Measurements from ENCODE around the gene DLG5.

The DLG5 gene

DNA sequence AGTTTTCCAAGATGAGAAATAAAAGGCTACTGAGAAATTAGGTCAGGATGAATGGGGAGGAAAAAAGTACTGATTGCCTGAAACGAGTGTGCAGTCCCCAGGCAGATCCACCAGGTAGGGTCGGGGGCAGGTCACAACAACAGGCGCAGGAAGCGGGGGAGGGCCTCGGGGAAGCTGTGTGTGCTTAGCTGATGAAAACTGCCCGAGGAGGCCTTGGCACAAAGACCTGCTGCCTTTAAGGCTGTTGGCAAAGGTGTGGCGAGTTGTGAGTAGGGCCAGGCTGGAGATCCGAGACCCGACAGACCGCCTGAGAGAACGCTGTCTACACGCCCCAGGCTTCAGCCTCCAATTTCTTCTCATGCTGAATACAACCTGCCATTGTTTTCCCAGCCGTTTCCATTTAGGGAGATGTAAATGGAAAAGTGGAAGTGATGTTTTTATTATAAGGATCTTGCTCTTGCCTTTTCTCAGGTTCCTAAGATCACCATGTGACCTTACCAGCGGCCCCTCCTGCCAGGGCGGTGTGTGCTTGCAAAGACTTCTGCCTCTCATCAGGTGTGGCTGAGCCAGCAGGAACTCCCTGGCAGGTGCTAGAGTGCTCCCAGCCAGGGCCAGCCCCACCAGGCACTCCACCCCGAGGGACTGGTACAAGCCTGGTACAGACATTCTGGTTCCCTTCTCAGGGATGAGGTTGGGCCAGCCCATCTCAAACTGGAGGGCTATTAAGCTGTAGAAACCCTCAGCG is 60.8 kb downstream of the DLG5 start:
- H3K9me3 ChIP-seq (ENCODE audit: insufficient read depth, low read length), result no peaks in the 10 kb centered on the region
- no peak for DNase-seq (ENCODE audit: low read depth, low spot score)

DNA sequence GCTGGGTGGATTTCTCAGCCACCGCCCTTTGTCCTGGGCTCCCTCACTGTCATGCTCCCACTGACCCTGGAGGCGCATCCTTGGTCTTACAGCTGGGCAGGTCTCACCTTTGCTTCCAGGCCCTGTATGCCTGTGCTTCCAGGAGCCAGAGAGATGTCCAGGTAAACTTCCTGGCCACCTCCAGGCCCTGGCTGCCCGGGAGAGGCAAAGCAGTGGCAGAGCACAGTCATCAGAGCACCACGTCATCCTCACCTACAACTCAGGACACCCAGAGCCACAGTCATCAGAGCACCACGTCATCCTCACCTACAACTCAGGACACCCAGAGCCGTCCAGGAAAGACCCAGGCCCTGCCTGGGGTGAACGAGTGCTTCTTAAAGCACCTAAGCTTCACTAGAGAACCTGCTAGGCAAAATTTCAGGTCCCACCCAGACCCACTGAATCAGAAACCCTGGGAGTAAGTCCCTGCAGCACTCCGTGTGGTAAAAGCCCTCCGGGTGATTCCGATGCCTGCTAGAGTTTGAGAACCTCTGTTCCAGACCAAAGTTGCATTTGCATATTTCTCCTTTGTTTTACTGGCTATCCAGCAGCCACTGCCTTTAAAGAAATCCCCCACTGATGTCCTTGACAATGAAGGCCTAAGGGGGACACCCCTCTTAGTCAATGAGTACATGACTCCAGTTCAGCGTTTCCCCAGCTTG is 62.3 kb downstream of the DLG5 start:
- no peak for DNase-seq (ENCODE audit: low read depth, low spot score)
- Histone ChIP-seq H3K27me3 (ENCODE audit: insufficient read depth, insufficient read length) (no peaks in the 10 kb centered on the region), H3K36me3 (ENCODE audit: insufficient read depth, insufficient read length, low read length) (peaks cover 50% of the 10 kb centered on the region), H3K9me3 (ENCODE audit: insufficient read depth, low read length) (no peaks in the 10 kb centered on the region), H3K4me3 (ENCODE audit: insufficient read length, low read depth) (no peak overlapping the region), H3K9ac (ENCODE audit: insufficient read length, low read depth) (peak overlapping the region; percentile 6), H3K4me1 (ENCODE audit: insufficient read depth, insufficient read length) (peaks cover 34% of the 10 kb centered on the region)
- TF ChIP-seq ZNF274 (IDR thresholded peaks at IDR 0.05; ENCODE audit: low read depth, low read length) (no peak), SUZ12 (IDR thresholded peaks at IDR 0.05; ENCODE audit: extremely low read depth, insufficient read depth, insufficient read length) (no peak), YY1 (IDR thresholded peaks at IDR 0.05; ENCODE audit: insufficient read depth, insufficient read length) (no peak)

More for the DNA sequence above, 60.8 kb downstream of the DLG5 start:
- Histone ChIP-seq H3K27me3 (ENCODE audit: insufficient read depth, insufficient read length) (no peaks in the 10 kb centered on the region), H3K36me3 (ENCODE audit: insufficient read depth, insufficient read length, low read length) (peaks cover 42% of the 10 kb centered on the region), H3K9ac (ENCODE audit: insufficient read length, low read depth) (no peak overlapping the region), H3K4me3 (ENCODE audit: insufficient read length, low read depth) (no peak overlapping the region), H3K4me1 (ENCODE audit: insufficient read depth, insufficient read length) (peaks cover 34% of the 10 kb centered on the region)
- TF ChIP-seq SUZ12 (IDR thresholded peaks at IDR 0.05; ENCODE audit: extremely low read depth, insufficient read depth, insufficient read length) (no peak), ZNF274 (IDR thresholded peaks at IDR 0.05; ENCODE audit: low read depth, low read length) (no peak), YY1 (IDR thresholded peaks at IDR 0.05; ENCODE audit: insufficient read depth, insufficient read length) (no peak)

DNA sequence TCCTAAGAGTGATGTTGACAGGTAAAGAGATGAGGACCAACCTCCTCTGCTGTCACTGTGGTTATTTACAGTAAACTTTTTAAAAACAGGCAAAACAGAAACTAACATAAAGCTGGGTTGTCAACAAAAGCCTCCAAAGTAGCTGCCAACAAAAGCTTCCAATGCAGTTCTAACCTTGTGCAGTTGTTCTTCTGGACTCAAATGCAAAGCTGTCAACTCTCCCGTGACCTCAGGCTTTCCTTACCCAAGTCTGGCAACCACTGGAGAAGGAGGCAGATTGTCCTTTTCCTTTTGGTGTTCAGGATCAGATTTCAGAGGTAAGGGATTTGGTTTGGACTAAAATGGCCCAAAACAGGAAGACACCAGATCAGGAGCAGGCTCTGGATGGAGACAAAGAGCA is 63.1 kb downstream of the DLG5 start:
- H3K36me3 ChIP-seq (ENCODE audit: insufficient read depth, insufficient read length, low read length), result peaks cover 45% of the 10 kb centered on the region

GRCh38 chr10:77862595-77862994 is 64.0 kb downstream of the DLG5 start:
- TF ChIP-seq SUZ12 (IDR thresholded peaks at IDR 0.05; ENCODE audit: extremely low read depth, insufficient read depth, insufficient read length) (no peak), ZNF274 (IDR thresholded peaks at IDR 0.05; ENCODE audit: low read depth, low read length) (no peak), YY1 (IDR thresholded peaks at IDR 0.05; ENCODE audit: insufficient read depth, insufficient read length) (no peak)
- Histone ChIP-seq H3K27me3 (ENCODE audit: insufficient read depth, insufficient read length) (no peaks in the 10 kb centered on the region), H3K36me3 (ENCODE audit: insufficient read depth, insufficient read length, low read length) (peaks cover 45% of the 10 kb centered on the region), H3K9me3 (ENCODE audit: insufficient read depth, low read length) (no peaks in the 10 kb centered on the region), H3K4me3 (ENCODE audit: insufficient read length, low read depth) (no peak overlapping the region), H3K4me1 (ENCODE audit: insufficient read depth, insufficient read length) (peaks cover 28% of the 10 kb centered on the region), H3K9ac (ENCODE audit: insufficient read length, low read depth) (no peak overlapping the region)
- DNase-seq (ENCODE audit: low read depth, low spot score), result no peak

More for the DNA sequence above, 63.1 kb downstream of the DLG5 start:
- Histone ChIP-seq H3K9ac (ENCODE audit: insufficient read length, low read depth) (no peak overlapping the region), H3K27me3 (ENCODE audit: insufficient read depth, insufficient read length) (no peaks in the 10 kb centered on the region), H3K4me3 (ENCODE audit: insufficient read length, low read depth) (no peak overlapping the region), H3K4me1 (ENCODE audit: insufficient read depth, insufficient read length) (peaks cover 29% of the 10 kb centered on the region), H3K9me3 (ENCODE audit: insufficient read depth, low read length) (no peaks in the 10 kb centered on the region)
- no peak for TF ChIP-seq ZNF274 (IDR thresholded peaks at IDR 0.05; ENCODE audit: low read depth, low read length)
- TF ChIP-seq YY1 (IDR thresholded peaks at IDR 0.05; ENCODE audit: insufficient read depth, insufficient read length), result no peak
- DNase-seq (ENCODE audit: low read depth, low spot score), result no peak

GRCh38 chr10:77861366-77861765 is 65.2 kb downstream of the DLG5 start:
- Histone ChIP-seq H3K9me3 (ENCODE audit: insufficient read depth, low read length) (no peaks in the 10 kb centered on the region), H3K4me3 (ENCODE audit: insufficient read length, low read depth) (no peak overlapping the region), H3K36me3 (ENCODE audit: insufficient read depth, insufficient read length, low read length) (peaks cover 43% of the 10 kb centered on the region), H3K27me3 (ENCODE audit: insufficient read depth, insufficient read length) (no peaks in the 10 kb centered on the region), H3K4me1 (ENCODE audit: insufficient read depth, insufficient read length) (peaks cover 22% of the 10 kb centered on the region), H3K9ac (ENCODE audit: insufficient read length, low read depth) (no peak overlapping the region)
- DNase-seq (ENCODE audit: low read depth, low spot score), result no peak
- TF ChIP-seq SUZ12 (IDR thresholded peaks at IDR 0.05; ENCODE audit: extremely low read depth, insufficient read depth, insufficient read length) (no peak), YY1 (IDR thresholded peaks at IDR 0.05; ENCODE audit: insufficient read depth, insufficient read length) (no peak), ZNF274 (IDR thresholded peaks at IDR 0.05; ENCODE audit: low read depth, low read length) (no peak)

DNA sequence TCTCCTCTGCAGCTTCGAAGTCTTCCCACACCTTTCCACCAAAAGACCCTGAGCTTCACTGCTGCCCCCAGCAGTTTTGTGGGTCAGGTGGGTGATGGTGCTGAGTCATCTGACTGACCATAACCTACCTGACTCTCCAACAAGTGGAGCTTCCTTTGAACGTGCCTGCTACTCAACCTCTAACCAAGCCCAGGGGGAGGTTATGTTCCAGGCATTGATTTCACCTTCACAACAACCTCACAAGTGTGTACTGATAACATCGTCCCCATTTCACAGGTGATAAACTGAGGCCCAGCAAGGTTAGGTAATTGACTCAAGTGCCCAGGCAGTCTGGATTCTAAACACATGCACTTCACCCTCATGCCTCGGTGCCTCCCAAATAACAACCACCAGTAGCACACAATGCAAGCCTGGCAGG is 66.7 kb downstream of the DLG5 start:
- peaks cover 14% of the 10 kb centered on the region for H3K4me1 ChIP-seq (ENCODE audit: insufficient read depth, insufficient read length)
- H3K9ac ChIP-seq (ENCODE audit: insufficient read length, low read depth), result no peak overlapping the region
- DNase-seq (ENCODE audit: low read depth, low spot score), result no peak
- no peak overlapping the region for H3K4me3 ChIP-seq (ENCODE audit: insufficient read length, low read depth)
- H3K9me3 ChIP-seq (ENCODE audit: insufficient read depth, low read length), result no peaks in the 10 kb centered on the region
- H3K27me3 ChIP-seq (ENCODE audit: insufficient read depth, insufficient read length), result no peaks in the 10 kb centered on the region
- H3K36me3 ChIP-seq (ENCODE audit: insufficient read depth, insufficient read length, low read length), result peaks cover 45% of the 10 kb centered on the region
- no peak for TF ChIP-seq SUZ12 (IDR thresholded peaks at IDR 0.05; ENCODE audit: extremely low read depth, insufficient read depth, insufficient read length)
- TF ChIP-seq ZNF274 (IDR thresholded peaks at IDR 0.05; ENCODE audit: low read depth, low read length), result no peak
- no peak for TF ChIP-seq YY1 (IDR thresholded peaks at IDR 0.05; ENCODE audit: insufficient read depth, insufficient read length)

- H3K9ac ChIP-seq (ENCODE audit: insufficient read length, low read depth), result no peak overlapping the region
- peaks cover 47% of the 10 kb centered on the region for H3K36me3 ChIP-seq (ENCODE audit: insufficient read depth, insufficient read length, low read length)
- peaks cover 11% of the 10 kb centered on the region for H3K4me1 ChIP-seq (ENCODE audit: insufficient read depth, insufficient read length)
- no peak overlapping the region for H3K4me3 ChIP-seq (ENCODE audit: insufficient read length, low read depth)
- no peak for DNase-seq (ENCODE audit: low read depth, low spot score)
- TF ChIP-seq ZNF274 (IDR thresholded peaks at IDR 0.05; ENCODE audit: low read depth, low read length) (no peak), SUZ12 (IDR thresholded peaks at IDR 0.05; ENCODE audit: extremely low read depth, insufficient read depth, insufficient read length) (no peak), YY1 (IDR thresholded peaks at IDR 0.05; ENCODE audit: insufficient read depth, insufficient read length) (no peak)
- H3K27me3 ChIP-seq (ENCODE audit: insufficient read depth, insufficient read length), result no peaks in the 10 kb centered on the region
- H3K9me3 ChIP-seq (ENCODE audit: insufficient read depth, low read length), result no peaks in the 10 kb centered on the region
Measured at GRCh38 chr10:77859200-77859864, 67.2 kb downstream of the DLG5 start.
